GM12801 (cell line): ENCODE data around the gene LRRK1.

Source experiments
- CTCF ChIP-seq: IDR thresholded peaks from one replicate; pipeline ENCODE4 v1.5.1; 2011; ENCODE audit warnings: control low read depth; ENCODE audit not compliant: insufficient read length; ENCODE audit errors: extremely low read depth

LRRK1 gene

GRCh38 chr15:101013201-101013550, 94.0 kb downstream of the LRRK1 start:
- TF ChIP-seq CTCF: no peak

- no peak for TF ChIP-seq CTCF
Measured at GRCh38 chr15:101013769-101014675, 94.9 kb downstream of the LRRK1 start.

GRCh38 chr15:101014921-101015841, 96.0 kb downstream of the LRRK1 start:
- TF ChIP-seq CTCF: no peak

GRCh38 chr15:101016581-101016980, 97.4 kb downstream of the LRRK1 start:
- TF ChIP-seq CTCF: no peak

GRCh38 chr15:101017093-101017754, 98.1 kb downstream of the LRRK1 start:
- TF ChIP-seq CTCF: no peak

GRCh38 chr15:101018016-101018415, 98.9 kb downstream of the LRRK1 start:
- no peak for TF ChIP-seq CTCF

GRCh38 chr15:101018450-101018849, 99.3 kb downstream of the LRRK1 start:
- no peak for TF ChIP-seq CTCF
